Activated B cell treated with CpG ODN at 0.5 μM for 24 hours (primary cell): ENCODE measurements around the gene CTU2. TPM values are rescaled to one million over a fixed set of nuclear protein-coding genes. Genes with fewer than 3 reads are reported as not detected.
A peak's percentile ranks its signal among the peaks of the same experiment; 100 is the strongest.

ENCODE experiments used
- ATAC-seq: fragments of 200-7000 bp; cut with Tn5 transposase; one replicate; pipeline ENCODE4 v1.10.0; 2021; ENCODE audit warnings: low read depth, mild to moderate bottlenecking, moderate library complexity
- CTCF ChIA-PET: fragments of 350-600 bp; sonication (Branson Sonifier 250); formaldehyde crosslinking; loops from one replicate; lab custom pipeline; 2021; ENCODE audit warnings: antibody characterized with exemption; lab: Charles Lee
- POLR2A ChIA-PET: fragments of 350-600 bp; sonication (Branson Sonifier 250); formaldehyde crosslinking; loops from one replicate; lab custom pipeline; 2021; ENCODE audit warnings: antibody characterized with exemption; lab: Charles Lee
- DNase-seq: peaks from one replicate; pipeline ENCODE4 v3.0.0; 2022
- H3K27ac Mint-ChIP-seq: one replicate; pipeline ENCODE4 v1.8.0; 2020; ENCODE audit warnings: mixed read lengths
- H3K27me3 Mint-ChIP-seq: one replicate; pipeline ENCODE4 v1.8.0; 2021; ENCODE audit warnings: mixed read lengths
- H3K36me3 Mint-ChIP-seq: one replicate; pipeline ENCODE4 v1.8.0; 2021; ENCODE audit warnings: low read depth, mixed read lengths
- H3K4me1 Mint-ChIP-seq: one replicate; pipeline ENCODE4 v1.8.0; 2021; ENCODE audit warnings: mixed read lengths
- H3K4me3 Mint-ChIP-seq: one replicate; pipeline ENCODE4 v1.8.0; 2020; ENCODE audit warnings: mild to moderate bottlenecking, mixed read lengths
- H3K9me3 Mint-ChIP-seq: one replicate; pipeline ENCODE4 v1.8.0; 2020; ENCODE audit warnings: mixed read lengths
- CTCF ChIP-seq: fragments of 200-600 bp; IDR thresholded peaks from one replicate; pipeline ENCODE4 v1.8.0; 2022; ENCODE audit warnings: antibody characterized with exemption, mild to moderate bottlenecking
- intact Hi-C: fragments of 100-400 bp; cut with micrococcal nuclease; formaldehyde crosslinking; loops from one replicate; pipeline ENCODE4 v1.15.1; 2024
- total RNA-seq: library from RNA; stranded (reverse); gene quantifications from 2 replicates; pipeline ENCODE4 v1.2.3, GENCODE V29; 2022

Gene CTU2
- total RNA-seq, 1 donor from 2014 or later, result 36.7 TPM

- Mint-ChIP-seq H3K4me1 (peaks cover 6% of the 10 kb centered on the region), H3K27me3 (no peaks in the 10 kb centered on the region), H3K36me3 (peaks cover 27% of the 10 kb centered on the region), H3K9me3 (no peaks in the 10 kb centered on the region), H3K4me3 (no peak overlapping the region), H3K27ac (no peak overlapping the region)
- ATAC-seq (peak; percentile 97), DNase-seq (peak; percentile 77)
- intact Hi-C loops, result loop anchor here (1.0 to 5.0 kb wide), 8 partner anchors 8 to 479 kb away; partner anchors contain the start of genes CDT1, PIEZO1 and TRAPPC2L
- peak; percentile 95 for TF ChIP-seq CTCF
- CTCF ChIA-PET, result interaction anchor here (0.5 to 3.1 kb wide), 41 partner anchors 9 to 503 kb away, joined by 3 to 56 read pairs (median 5); partner anchors contain the start of genes APRT, CDT1, CTU2 and GALNS
- POLR2A ChIA-PET, result interaction anchor here (0.5 to 2.6 kb wide), 12 partner anchors 8 to 1136 kb away, joined by 3 to 31 read pairs (median 6); partner anchors contain the start of genes APRT, PIEZO1, TCF25 and ZC3H18
Measured at GRCh38 chr16:88737298-88738150, 31.2 kb downstream of the CTU2 start.

DNA sequence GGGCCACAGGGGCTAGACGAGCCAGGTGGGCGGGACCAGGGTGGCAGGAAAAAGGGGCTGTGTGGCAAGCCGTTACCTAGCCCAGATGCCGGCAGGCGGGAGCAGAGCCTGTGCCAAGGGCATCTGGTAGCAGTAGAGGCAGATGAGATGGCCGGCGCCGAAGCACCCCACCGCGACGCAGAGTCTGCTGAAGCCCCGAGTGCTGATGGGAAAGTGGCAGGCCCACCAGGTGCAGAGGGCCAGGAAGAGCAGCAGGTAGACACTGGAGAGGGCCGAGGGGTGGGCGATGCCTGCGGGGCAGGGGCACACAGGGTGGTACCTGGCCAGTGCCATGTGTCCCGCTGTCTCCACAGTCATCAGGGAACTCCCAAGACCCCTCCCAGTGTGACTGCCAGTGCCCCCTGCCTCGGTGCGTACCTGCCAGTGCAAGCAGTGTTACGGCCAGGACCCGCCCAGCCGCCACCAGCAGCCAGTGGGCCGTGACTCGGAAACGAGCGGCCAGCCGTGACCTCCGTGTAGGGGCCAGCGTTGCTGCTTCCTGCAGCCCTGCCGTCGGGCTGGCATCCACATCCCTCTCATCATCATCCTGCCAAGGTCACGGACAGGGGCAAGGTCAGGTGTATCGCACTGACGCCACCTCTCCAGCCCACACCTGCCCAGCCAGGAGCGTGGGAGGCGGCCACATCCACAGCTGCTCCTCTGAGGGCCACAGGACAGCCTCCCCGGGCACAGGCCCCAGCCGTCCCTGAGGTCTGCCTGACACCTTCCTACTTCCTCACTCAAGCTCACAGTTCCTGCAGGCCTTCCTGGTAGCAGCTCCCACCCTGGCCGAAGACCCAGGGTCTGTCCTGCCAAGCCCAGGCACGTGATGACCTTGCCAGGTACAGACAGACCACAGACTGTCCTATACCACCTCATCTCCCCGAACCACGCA is 32.1 kb downstream of the CTU2 start:
- H3K27me3 Mint-ChIP-seq, result no peaks in the 10 kb centered on the region
- no peak for TF ChIP-seq CTCF
- CTCF ChIA-PET, result interaction anchor here (0.8 to 3.1 kb wide), 17 partner anchors 8 to 478 kb away, joined by 3 to 56 read pairs (median 7); partner anchors contain the start of genes CDT1, GALNS, PIEZO1 and TRAPPC2L
- no peak overlapping the region for H3K4me3 Mint-ChIP-seq
- ATAC-seq (no peak), DNase-seq (no peak)
- no peaks in the 10 kb centered on the region for H3K9me3 Mint-ChIP-seq
- H3K4me1 Mint-ChIP-seq, result peaks cover 10% of the 10 kb centered on the region
- H3K36me3 Mint-ChIP-seq, result peaks cover 20% of the 10 kb centered on the region
- no peak overlapping the region for H3K27ac Mint-ChIP-seq
- intact Hi-C loops, result loop anchor here (5.0 kb wide), 2 partner anchors 36 to 199 kb away; no protein-coding TSS in a partner anchor
- POLR2A ChIA-PET, result interaction anchor here (1.5 to 2.6 kb wide), 2 partner anchors 45 to 478 kb away, joined by 10 to 31 read pairs; partner anchors contain the start of gene PIEZO1

DNA sequence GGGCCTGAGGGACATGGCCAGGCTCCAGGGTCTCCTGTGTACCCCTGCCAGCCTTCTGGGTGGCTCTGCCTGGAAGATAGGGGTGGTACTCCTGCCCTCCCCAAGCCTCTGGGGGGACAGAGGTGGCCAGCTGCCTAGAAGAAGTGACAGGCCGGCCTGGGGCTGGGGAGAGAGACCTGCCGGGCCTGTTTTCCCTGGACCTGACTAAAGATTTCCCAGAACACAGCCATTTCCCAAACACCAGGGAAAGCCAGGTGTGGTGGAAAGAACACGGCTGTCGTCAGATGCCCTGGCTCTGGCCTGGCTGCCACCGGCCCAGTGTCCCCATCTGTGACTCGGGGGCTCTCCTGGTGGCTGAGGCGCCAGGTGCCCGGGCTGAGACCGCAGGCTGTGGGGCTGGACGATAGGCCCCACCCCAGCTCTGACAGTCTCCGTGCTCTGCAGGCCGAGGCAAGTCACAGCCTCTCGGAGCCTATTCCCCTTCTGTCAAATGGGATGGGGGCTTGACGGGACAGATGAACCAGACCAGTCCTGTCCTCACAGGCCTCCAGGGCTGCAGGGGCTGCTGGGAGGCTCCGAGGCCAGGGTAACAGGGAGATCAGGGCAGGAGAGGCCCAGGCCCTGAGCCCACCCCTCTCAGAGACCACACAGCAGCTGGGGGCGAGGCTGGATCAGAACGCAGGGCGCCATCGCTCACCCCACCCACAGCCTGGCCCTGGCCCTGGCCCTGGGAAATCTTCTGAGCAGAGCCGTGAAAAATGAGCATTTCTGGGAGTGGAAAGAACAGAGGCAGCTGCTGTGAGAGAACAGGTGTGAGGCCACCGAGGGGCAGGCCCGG is 33.1 kb downstream of the CTU2 start:
- H3K27me3 Mint-ChIP-seq, result no peaks in the 10 kb centered on the region
- CTCF ChIA-PET, result no interaction called here
- ATAC-seq, result no peak
- no peak overlapping the region for H3K4me3 Mint-ChIP-seq
- H3K27ac Mint-ChIP-seq, result no peak overlapping the region
- peaks cover 16% of the 10 kb centered on the region for H3K36me3 Mint-ChIP-seq
- no peak for DNase-seq
- H3K9me3 Mint-ChIP-seq, result no peaks in the 10 kb centered on the region
- H3K4me1 Mint-ChIP-seq, result peaks cover 20% of the 10 kb centered on the region
- TF ChIP-seq CTCF, result no peak
- POLR2A ChIA-PET, result no interaction called here
- intact Hi-C loops, result loop anchor here (5.0 kb wide), 2 partner anchors 37 to 198 kb away; no protein-coding TSS in a partner anchor

GRCh38 chr16:88739977-88740726 is 33.8 kb downstream of the CTU2 start:
- CTCF ChIA-PET, result no interaction called here
- Mint-ChIP-seq H3K4me3 (no peak overlapping the region), H3K27me3 (no peaks in the 10 kb centered on the region), H3K9me3 (no peaks in the 10 kb centered on the region), H3K4me1 (peaks cover 26% of the 10 kb centered on the region), H3K27ac (no peak overlapping the region), H3K36me3 (peaks cover 15% of the 10 kb centered on the region)
- intact Hi-C loops, result loop anchor here (5.0 kb wide), 2 partner anchors 38 to 197 kb away; no protein-coding TSS in a partner anchor
- no peak for DNase-seq
- TF ChIP-seq CTCF, result no peak
- ATAC-seq, result no peak
- POLR2A ChIA-PET, result interaction anchor here (0.6 to 1.0 kb wide), 2 partner anchors 40 to 44 kb away, joined by 3 to 4 read pairs; no protein-coding TSS in a partner anchor
